H1 (cell line): ENCODE measurements around the gene MUC5AC. TPM values are rescaled to one million over a fixed set of nuclear protein-coding genes. Genes with fewer than 3 reads are reported as not detected.
A peak's percentile ranks its signal among the peaks of the same experiment; 100 is the strongest.

Experiments
- CTCF ChIA-PET: fragments of 300-600 bp; sonication (Branson Sonifier 250); formaldehyde crosslinking; loops from one replicate; lab custom pipeline; 2021; ENCODE audit not compliant: partially characterized antibody; lab: Charles Lee
- POLR2A ChIA-PET: fragments of 300-600 bp; sonication (Branson Sonifier 250); formaldehyde crosslinking; loops from one replicate; lab custom pipeline; 2021; ENCODE audit warnings: inconsistent platforms; ENCODE audit not compliant: partially characterized antibody; lab: Charles Lee
- DNase-seq, 2 experiments: peaks; one replicate each; pipeline versions ENCODE4 v3.0.0 to v3.0.0-alpha.2; 2010 to 2022; ENCODE audit warnings: low spot score in 2 of 2, low read depth in 1 of 2, mixed read lengths in 1 of 2
- FAIRE-seq: peaks from 2 replicates; lab custom pipeline; 2011; peaks lifted over from hg19 to GRCh38; lab: Jason Lieb, UNC
- H2AFZ ChIP-seq: 2 replicates; pipeline ENCODE4 v1.8.1; 2012; ENCODE audit warnings: low read length, inconsistent platforms
- H2AK5ac ChIP-seq: 2 replicates; pipeline ENCODE4 v1.6.1; 2013; ENCODE audit warnings: low read depth, low read length
- H2BK120ac ChIP-seq: replicated peaks from 2 replicates; pipeline ENCODE3; 2013; ENCODE audit warnings: low read depth, low read length, inconsistent platforms
- H2BK12ac ChIP-seq: 2 replicates; pipeline ENCODE4 v1.6.1; 2013; ENCODE audit warnings: low read depth, low read length
- H2BK15ac ChIP-seq: 2 replicates; pipeline ENCODE4 v1.6.1; 2013; ENCODE audit warnings: low read length
- H2BK20ac ChIP-seq: 2 replicates; pipeline ENCODE4 v1.6.1; 2013; ENCODE audit warnings: low read length
- H2BK5ac ChIP-seq: 2 replicates; pipeline ENCODE4 v1.6.1; 2013; ENCODE audit warnings: low read depth, low read length
- H3K14ac ChIP-seq: 2 replicates; pipeline ENCODE4 v1.6.1; 2013; ENCODE audit warnings: inconsistent platforms; ENCODE audit not compliant: insufficient read length
- H3K18ac ChIP-seq: 2 replicates; pipeline ENCODE4 v1.6.1; 2013; ENCODE audit warnings: low read length; ENCODE audit errors: extremely low read depth
- H3K23ac ChIP-seq: 2 replicates; pipeline ENCODE4 v1.6.1; 2013; ENCODE audit warnings: inconsistent platforms; ENCODE audit not compliant: insufficient read length
- H3K23me2 ChIP-seq: 2 replicates; pipeline ENCODE4 v1.6.1; 2013; ENCODE audit warnings: low read depth, low read length
- H3K27ac ChIP-seq: 2 replicates; pipeline ENCODE4 v1.6.1; 2011; ENCODE audit warnings: low read depth, low read length, inconsistent platforms
- H3K27me3 ChIP-seq, 4 experiments: replicated peaks in 1 of 4; 1 replicate in 1 of 4; 2 replicates in 3 of 4; pipeline versions ENCODE4 v1.6.1 to v1.8.1; 2011 to 2013; ENCODE audit warnings: low read length in 3 of 4, mild to moderate bottlenecking in 3 of 4, inconsistent platforms in 2 of 4, mixed read lengths in 2 of 4, moderate library complexity in 1 of 4; ENCODE audit not compliant: control insufficient read depth in 3 of 4, insufficient read depth in 3 of 4; ENCODE audit errors: extremely low read depth in 1 of 4
- H3K36me3 ChIP-seq, 4 experiments: 2 replicates each; pipeline versions ENCODE4 v1.6.1 to v1.8.1; 2011 to 2013; ENCODE audit warnings: mild to moderate bottlenecking in 4 of 4, low read length in 3 of 4, moderate library complexity in 2 of 4, control low read depth in 1 of 4, inconsistent platforms in 1 of 4; ENCODE audit not compliant: insufficient read depth in 4 of 4, control insufficient read depth in 2 of 4
- H3K4ac ChIP-seq: replicated peaks from 2 replicates; pipeline ENCODE3; 2013; ENCODE audit warnings: low read length, low read depth, mixed read lengths, inconsistent platforms; ENCODE audit not compliant: insufficient read length
- H3K4me1 ChIP-seq, 4 experiments: replicated peaks in 1 of 4; 1 replicate in 1 of 4; 2 replicates in 3 of 4; pipeline versions ENCODE4 v1.6.1 to v1.8.1; 2011 to 2013; ENCODE audit warnings: low read length in 3 of 4, inconsistent platforms in 2 of 4, mixed read lengths in 1 of 4; ENCODE audit not compliant: insufficient read depth in 4 of 4, control insufficient read depth in 3 of 4
- H3K4me2 ChIP-seq, 2 experiments: 2 replicates each; pipeline versions ENCODE4 v1.6.1 to v1.8.1; 2011 to 2013; ENCODE audit warnings: low read depth in 2 of 2, low read length in 2 of 2, control low read depth in 1 of 2, inconsistent platforms in 1 of 2, mild to moderate bottlenecking in 1 of 2; ENCODE audit not compliant: insufficient read depth in 1 of 2
- H3K4me3 ChIP-seq, 4 experiments: fragments of 200-600, 300-600 bp in 1 of 4; sonication (generic), shearing (Covaris generic), sonication (Bioruptor Twin) in 1 of 4; 2 replicates each; pipeline versions ENCODE4 v1.5.1 to v1.8.1; 2011 to 2016; ENCODE audit warnings: low read length in 4 of 4, low read depth in 3 of 4, control low read depth in 2 of 4, inconsistent platforms in 2 of 4, mild to moderate bottlenecking in 2 of 4, mixed read lengths in 1 of 4, moderate library complexity in 1 of 4; ENCODE audit not compliant: insufficient read depth in 2 of 4; ENCODE audit errors: extremely low read depth in 1 of 4
- H3K56ac ChIP-seq: replicated peaks from 2 replicates; pipeline ENCODE3; 2013; ENCODE audit warnings: low read depth, mild to moderate bottlenecking, mixed read lengths, low read length, inconsistent platforms; ENCODE audit not compliant: insufficient read length
- H3K79me1 ChIP-seq: 2 replicates; pipeline ENCODE4 v1.6.1; 2013; ENCODE audit warnings: low read depth, low read length, control low read depth
- H3K79me2 ChIP-seq, 2 experiments: 2 replicates each; pipeline versions ENCODE4 v1.6.1 to v1.8.1; 2012 to 2013; ENCODE audit warnings: low read length in 2 of 2, mild to moderate bottlenecking in 2 of 2, inconsistent platforms in 1 of 2; ENCODE audit not compliant: insufficient read depth in 2 of 2, control insufficient read depth in 1 of 2
- H3K9ac ChIP-seq, 4 experiments: replicated peaks in 1 of 4; 1 replicate in 1 of 4; 2 replicates in 3 of 4; pipeline versions ENCODE4 v1.6.1 to v1.8.1; 2011 to 2013; ENCODE audit warnings: low read depth in 3 of 4, low read length in 3 of 4, control low read depth in 2 of 4, mild to moderate bottlenecking in 2 of 4, moderate library complexity in 2 of 4, inconsistent platforms in 1 of 4; ENCODE audit errors: extremely low read depth in 1 of 4
- H3K9me3 ChIP-seq, 2 experiments: 2 replicates each; pipeline versions ENCODE4 v1.6.1 to v1.8.1; 2012 to 2013; ENCODE audit warnings: mild to moderate bottlenecking in 2 of 2, moderate library complexity in 2 of 2, control low read depth in 1 of 2, inconsistent platforms in 1 of 2, low read depth in 1 of 2, low read length in 1 of 2, mixed read lengths in 1 of 2; ENCODE audit not compliant: insufficient read depth in 2 of 2
- H4K20me1 ChIP-seq, 2 experiments: replicated peaks in 1 of 2; 2 replicates each; pipeline versions ENCODE3 to v1.8.1; 2011 to 2013; ENCODE audit warnings: inconsistent platforms in 2 of 2, low read length in 2 of 2, mild to moderate bottlenecking in 1 of 2; ENCODE audit not compliant: insufficient read depth in 2 of 2, control insufficient read depth in 1 of 2
- H4K5ac ChIP-seq: 2 replicates; pipeline ENCODE4 v1.6.1; 2013; ENCODE audit warnings: low read length, low read depth, mixed read lengths, inconsistent platforms; ENCODE audit not compliant: insufficient read length
- H4K8ac ChIP-seq: 2 replicates; pipeline ENCODE4 v1.8.0; 2013; ENCODE audit warnings: mild to moderate bottlenecking, moderate library complexity, low read length, inconsistent platforms; ENCODE audit not compliant: insufficient read depth; ENCODE audit errors: extremely low read depth
- H4K91ac ChIP-seq: replicated peaks from 2 replicates; pipeline ENCODE3; 2013; ENCODE audit warnings: low read length, mixed read lengths, inconsistent platforms; ENCODE audit not compliant: insufficient read length
- KDM1A ChIP-seq: fragments of 200-600, 300-600 bp; sonication (generic); IDR thresholded peaks from 2 replicates; pipeline ENCODE4 v1.7.1; 2016; ENCODE audit warnings: mild to moderate bottlenecking, low read length, borderline replicate concordance
- WGBS, 2 experiments: shearing (Covaris generic) in 1 of 2; methylation state at CpG; one replicate each; pipeline versions ENCODE4 v1.1.6 to v1.1.7; 2013 to 2015; ENCODE audit warnings: low lambda C conversion rate in 2 of 2, mixed read lengths in 2 of 2, inconsistent platforms in 1 of 2, low coverage in 1 of 2, missing lambda C conversion rate in 1 of 2; ENCODE audit not compliant: insufficient replicate concordance in 2 of 2, insufficient coverage in 1 of 2, insufficient read length in 1 of 2; ENCODE audit errors: extremely low coverage in 1 of 2, missing lambda C conversion rate in 1 of 2; 5-methylcytosine and 5-hydroxymethylcytosine counted together
- polyA plus RNA-seq, 7 experiments: library from polyadenylated mRNA; depleted of rRNA in 3 of 7; stranded (reverse) in 5 of 7; unstranded in 2 of 7; fragments of >200 nt in 5 of 7; fragments of 200-250 nt in 2 of 7; gene quantifications; 1 replicate in 5 of 7; 2 replicates in 1 of 7; 4 replicates in 1 of 7; pipeline versions ENCODE4 v1.2.1 to v1.2.3, GENCODE V29; 2011 to 2013; ENCODE audit warnings: missing spikeins in 2 of 7, mixed read lengths in 2 of 7
- total RNA-seq: library from RNA; stranded (reverse); fragmentation: NEBNext Ultra II Directional; extraction: Animal tissue kit (Norgen Biotek cat#: 25700); gene quantifications from 2 replicates; pipeline ENCODE4 v1.2.1, GENCODE V29; 2021
- TF ChIP-seq, protein P1 (sequence below), 3 experiments: IDR thresholded peaks; 1 replicate in 2 of 3; 2 replicates in 1 of 3; pipeline versions ENCODE4 v1.5.1 to v1.6.1; 2011; ENCODE audit warnings: low read length in 3 of 3, mild to moderate bottlenecking in 3 of 3, inconsistent platforms in 2 of 3, low read depth in 1 of 3, moderate library complexity in 1 of 3; ENCODE audit not compliant: insufficient read depth in 1 of 3; ENCODE audit errors: control extremely low read depth in 1 of 3

The MUC5AC gene
- total and polyA plus RNA-seq, 2 of the 8 experiments (the other 6 are each of a cell fraction or from before 2014, with no cell fraction given): not detected

GRCh38 chr11:1226226-1226985, 68.7 kb downstream of the MUC5AC start:
- Histone ChIP-seq H3K79me2 (no peaks in the 10 kb centered on the region), H2BK15ac (no peak overlapping the region), H4K8ac (peak overlapping the region; percentile 25; the same call in 1 of the 2 replicates), H3K27me3 (no peaks in the 10 kb centered on the region), H3K27ac (no peak overlapping the region), H2AK5ac (no peak overlapping the region), H4K91ac (peak overlapping the region; percentile 65), H3K18ac (no peak overlapping the region), H2BK20ac (no peak overlapping the region), H2BK5ac (no peak overlapping the region), H2BK120ac (no peak overlapping the region), H3K56ac (no peak overlapping the region), H3K4ac (no peak overlapping the region), H3K23me2 (no peaks in the 10 kb centered on the region), H3K4me3 (no peak overlapping the region), H4K5ac (no peak overlapping the region), H3K4me2 (no peak overlapping the region), H3K9me3 (no peaks in the 10 kb centered on the region; a peak in 1 of 4 replicates), H3K36me3 (no peaks in the 10 kb centered on the region), H3K14ac (no peak overlapping the region), H3K23ac (no peak overlapping the region), H3K4me1 (peaks cover 0 to 14% (median 5%) of the 10 kb centered on the region in 4 experiments; a peak in 6 of 7 replicates), H2BK12ac (no peak overlapping the region), H2AFZ (no peak overlapping the region), H3K9ac (no peak overlapping the region), H3K79me1 (no peaks in the 10 kb centered on the region), H4K20me1 (peaks cover 0 to 1% of the 10 kb centered on the region in 2 experiments)
- WGBS, 2 experiments: 89% methylated on average over 29 of the region's 41 CpGs; no CpG with 5 or more reads in 1 of the 2 experiments
- FAIRE-seq (no peak), DNase-seq (peak in 1 of 2 experiments; percentile 62)
- ChIA-PET POLR2A (no interaction called here), CTCF (interaction anchor here (0.7 to 2.1 kb wide), 9 partner anchors 9 to 142 kb away, joined by 3 to 6 read pairs (median 3); no protein-coding TSS in a partner anchor)
- TF ChIP-seq KDM1A: no peak
- TF ChIP-seq, protein P1, sequence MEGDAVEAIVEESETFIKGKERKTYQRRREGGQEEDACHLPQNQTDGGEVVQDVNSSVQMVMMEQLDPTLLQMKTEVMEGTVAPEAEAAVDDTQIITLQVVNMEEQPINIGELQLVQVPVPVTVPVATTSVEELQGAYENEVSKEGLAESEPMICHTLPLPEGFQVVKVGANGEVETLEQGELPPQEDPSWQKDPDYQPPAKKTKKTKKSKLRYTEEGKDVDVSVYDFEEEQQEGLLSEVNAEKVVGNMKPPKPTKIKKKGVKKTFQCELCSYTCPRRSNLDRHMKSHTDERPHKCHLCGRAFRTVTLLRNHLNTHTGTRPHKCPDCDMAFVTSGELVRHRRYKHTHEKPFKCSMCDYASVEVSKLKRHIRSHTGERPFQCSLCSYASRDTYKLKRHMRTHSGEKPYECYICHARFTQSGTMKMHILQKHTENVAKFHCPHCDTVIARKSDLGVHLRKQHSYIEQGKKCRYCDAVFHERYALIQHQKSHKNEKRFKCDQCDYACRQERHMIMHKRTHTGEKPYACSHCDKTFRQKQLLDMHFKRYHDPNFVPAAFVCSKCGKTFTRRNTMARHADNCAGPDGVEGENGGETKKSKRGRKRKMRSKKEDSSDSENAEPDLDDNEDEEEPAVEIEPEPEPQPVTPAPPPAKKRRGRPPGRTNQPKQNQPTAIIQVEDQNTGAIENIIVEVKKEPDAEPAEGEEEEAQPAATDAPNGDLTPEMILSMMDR (IDR thresholded peaks at IDR 0.05; ENCODE audit: control extremely low read depth in 1 of 3, insufficient read depth in 1 of 3, low read depth in 1 of 3, low read length in 3 of 3): peak in 2 of 3 experiments; percentile 44 to 52; a peak in 3 of 4 replicates
